NCI-H82 treated with DMSO at 0.1 percent for 48 hours (cell line): Measurements from ENCODE around the gene PROSER1.
"Not testable (repeated sequence)": the region's sequence is repeated elsewhere in the genome, so short reads cannot be mapped to it uniquely, and the experiment has no call there.

Experiments used
- DNase-seq: peaks from one replicate; lab custom pipeline; 2025; ENCODE audit not compliant: unreplicated experiment; lab: John Stamatoyannopoulos, UW

The PROSER1 gene

DNA sequence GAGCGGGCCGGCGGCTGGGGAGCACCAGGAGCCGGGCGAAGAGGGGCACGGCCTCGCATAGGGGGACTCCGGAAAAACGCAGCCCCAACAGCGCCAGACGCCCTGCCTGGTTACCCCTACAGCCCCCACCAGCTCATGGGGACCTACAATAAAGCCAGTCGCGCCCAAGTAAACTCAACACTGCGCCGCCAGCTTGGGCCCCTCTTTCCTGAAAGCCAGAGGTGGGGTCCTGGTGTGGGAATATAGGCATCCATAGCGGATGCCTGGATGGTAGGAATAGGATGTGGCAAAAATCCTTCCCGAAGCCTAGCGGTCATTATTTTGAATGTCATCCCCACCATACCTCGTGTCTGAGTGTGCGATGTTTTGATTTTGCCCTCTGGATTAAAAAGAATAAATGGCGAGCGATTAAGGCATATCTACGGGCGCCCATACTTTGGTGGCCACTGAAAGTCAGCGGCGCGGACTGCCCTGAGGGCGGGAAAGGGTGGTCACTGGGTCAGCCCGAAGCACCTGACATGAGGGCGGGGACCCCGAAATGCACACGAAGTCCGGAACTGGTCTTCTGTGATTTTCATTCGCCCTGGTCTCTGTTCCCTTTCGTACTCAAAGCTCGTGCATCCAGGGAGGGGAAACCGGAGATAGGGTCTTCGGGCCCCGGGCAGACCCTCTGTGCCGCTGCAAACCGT, at the start of gene PROSER1, which contains the start of gene NHLRC3:
PROSER1 (minus strand) TSS at position 210 of the 689 bp plus-strand sequence. CDS start 847 bp downstream, outside the sequence.
NHLRC3 (plus strand) TSS at position 577 of the 689 bp plus-strand sequence. CDS start 184 bp downstream, outside the sequence.
- DNase-seq: peak; percentile 93

DNA sequence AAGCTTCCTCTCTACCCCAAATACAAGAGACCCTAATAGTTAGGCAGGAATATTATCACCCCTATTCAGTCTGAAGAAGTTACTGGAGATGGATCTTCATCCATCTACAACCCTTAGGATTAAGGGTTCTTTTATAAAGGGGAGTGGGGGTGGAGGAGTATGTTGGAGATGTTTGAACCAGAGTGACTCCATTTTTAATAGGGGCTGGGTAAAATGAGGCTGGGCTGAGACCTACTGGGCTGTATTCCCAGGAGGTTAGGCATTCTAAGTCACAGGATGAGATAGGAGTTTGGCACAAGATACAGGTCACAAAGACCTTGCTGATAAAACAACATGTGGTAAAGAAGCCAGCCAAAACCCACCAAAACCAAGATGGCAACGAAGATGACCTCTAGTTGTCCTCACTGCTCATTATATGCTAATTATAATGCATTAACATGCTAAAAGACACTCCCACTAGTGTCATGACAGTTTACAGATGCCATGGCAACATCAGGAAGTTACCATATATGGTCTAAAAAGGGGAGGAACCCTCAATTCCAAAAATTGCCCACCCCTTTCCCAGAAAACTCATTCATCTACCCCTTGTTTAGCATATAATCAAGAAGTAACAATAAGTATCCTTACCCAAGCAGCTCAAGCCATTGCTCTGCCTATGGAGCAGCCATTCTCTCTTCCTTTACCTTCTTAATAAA, 48.5 kb upstream of the PROSER1 start:
- DNase-seq: not testable (repeated sequence)

DNA sequence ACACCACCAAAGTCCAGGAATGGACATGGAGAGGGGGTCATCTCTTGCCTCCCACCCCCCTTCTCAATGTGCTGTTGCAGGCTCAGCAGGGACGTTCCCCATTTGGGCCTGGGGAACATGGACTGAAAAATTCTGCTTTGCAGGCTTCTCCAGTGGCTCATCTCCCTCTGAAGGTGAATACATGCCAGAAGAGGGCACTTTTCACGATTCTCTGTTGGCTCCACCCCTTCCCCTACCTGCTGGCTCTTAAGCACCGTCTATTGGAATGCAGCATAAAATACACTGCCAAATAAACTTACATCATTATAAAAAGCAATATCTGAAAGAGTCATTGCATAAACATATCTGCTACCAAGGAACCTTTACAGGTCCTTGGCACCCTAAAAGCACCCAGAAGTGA, 36.1 kb upstream of the PROSER1 start:
- DNase-seq: no peak

DNA sequence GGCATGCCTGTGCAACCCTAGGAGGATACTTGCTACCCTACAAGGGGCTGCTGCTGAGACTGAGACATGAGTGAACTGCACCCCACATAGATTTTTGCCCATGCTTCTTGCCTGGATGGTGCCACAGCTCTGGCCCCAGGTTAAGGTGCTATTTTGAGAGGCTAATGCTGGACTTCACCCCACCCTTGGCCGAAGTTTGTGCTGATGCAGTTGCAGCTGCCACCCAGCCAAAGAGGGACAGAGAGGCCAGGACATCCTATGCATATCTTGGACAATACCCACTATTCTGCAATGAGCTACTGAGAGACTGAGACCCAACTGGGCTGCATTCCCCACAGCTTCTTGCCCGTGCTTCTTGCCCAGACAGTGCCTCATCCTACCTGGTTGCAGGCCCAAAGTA, 35.0 kb upstream of the PROSER1 start:
- DNase-seq: no peak

DNA sequence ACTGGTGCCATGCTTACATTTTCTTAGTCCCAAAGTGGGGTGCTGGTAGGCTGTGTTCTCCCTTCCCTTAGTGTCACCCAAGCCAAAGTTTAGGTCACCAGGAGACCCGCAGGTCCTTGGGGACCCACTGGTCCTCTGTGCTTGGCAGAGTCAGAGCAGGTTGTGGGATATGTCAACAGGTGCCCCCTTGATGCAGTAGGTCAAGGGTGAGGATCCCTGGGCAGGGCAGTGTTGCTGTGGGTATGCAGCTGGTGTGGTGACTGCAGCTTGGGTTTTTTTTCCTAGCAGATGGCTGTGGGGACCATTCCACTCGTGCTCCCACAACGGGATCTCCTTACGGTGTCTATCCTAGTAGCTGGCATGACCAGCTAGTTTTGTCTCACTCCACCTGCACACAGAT, 24.1 kb upstream of the PROSER1 start:
- DNase-seq: no peak

DNA sequence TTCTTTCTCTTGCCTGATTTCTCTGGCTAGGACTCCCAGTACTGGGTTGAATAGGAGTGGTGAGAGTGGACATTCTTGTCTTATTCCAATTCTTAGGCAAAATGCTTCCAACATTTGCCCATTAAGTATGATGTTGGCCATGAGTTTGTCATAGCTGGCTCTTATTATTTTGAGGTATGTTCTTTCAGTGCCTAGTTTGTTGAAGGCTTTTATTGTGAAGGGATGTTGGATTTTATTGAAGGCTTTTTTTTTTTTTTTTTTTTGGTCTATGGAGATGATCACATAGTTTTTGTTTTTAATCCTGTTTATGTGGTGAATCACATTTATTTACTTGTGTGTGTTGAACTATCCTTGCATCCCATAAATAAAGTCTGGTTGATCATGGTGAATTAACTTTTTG, 20.2 kb upstream of the PROSER1 start:
- no peak for DNase-seq

DNA sequence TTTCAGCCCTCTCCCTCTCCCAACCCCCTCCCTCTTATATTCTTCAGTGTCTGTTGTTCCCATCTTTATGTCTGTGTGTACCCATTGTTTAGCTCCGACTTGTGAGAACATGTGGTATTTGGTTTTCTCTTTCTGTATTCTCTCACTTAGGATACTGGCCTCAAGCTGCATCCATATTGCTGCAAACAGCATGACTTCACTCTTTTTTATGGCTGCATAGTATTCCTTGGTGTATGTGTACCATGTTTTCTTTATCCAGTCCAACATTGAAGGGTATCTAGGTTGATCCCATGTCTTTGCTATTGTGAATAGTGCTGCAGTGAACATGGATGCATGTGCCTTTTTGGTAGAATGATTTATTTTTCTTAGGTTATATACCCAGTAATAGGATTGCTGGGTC, 18.1 kb upstream of the PROSER1 start:
- DNase-seq: no peak

DNA sequence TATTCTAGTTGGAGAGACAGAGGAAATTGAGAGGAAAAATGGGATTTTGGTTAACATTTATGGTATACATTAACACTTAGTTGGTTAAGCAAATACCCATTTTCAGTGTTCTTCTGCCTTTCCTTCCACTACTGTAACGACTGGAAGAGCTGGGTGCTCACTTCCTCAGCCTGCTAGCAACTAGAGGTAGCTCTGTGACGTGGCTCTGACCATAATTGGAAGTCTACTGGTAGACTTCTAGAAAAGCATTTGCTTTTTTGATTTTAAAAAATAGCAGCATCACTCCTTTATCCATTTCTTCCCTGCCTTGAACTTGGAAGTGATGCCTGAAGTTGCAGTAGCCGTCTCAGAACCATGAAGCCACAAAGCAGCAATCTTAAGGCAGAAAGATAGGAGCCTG, 16.2 kb upstream of the PROSER1 start:
- DNase-seq: no peak

DNA sequence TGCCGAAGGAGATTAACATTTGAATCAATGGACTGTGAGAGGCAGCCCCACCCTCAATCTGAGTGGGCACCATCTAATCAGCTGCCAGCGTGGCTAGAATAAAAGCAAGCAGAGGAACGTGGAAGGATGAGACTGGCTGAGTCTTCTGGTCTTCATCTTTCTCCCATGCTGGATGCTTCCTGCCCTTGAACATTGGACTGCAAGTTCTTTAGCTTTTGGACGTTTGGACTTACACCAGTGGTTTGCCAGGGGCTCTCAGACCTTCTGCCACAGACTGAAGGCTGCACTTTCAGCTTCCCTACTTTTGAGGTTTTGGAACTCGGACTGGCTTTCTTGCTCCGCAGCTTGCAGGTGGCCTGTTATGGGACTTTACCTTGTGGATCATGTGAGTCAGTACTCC, 15.1 kb upstream of the PROSER1 start:
- no peak for DNase-seq

DNA sequence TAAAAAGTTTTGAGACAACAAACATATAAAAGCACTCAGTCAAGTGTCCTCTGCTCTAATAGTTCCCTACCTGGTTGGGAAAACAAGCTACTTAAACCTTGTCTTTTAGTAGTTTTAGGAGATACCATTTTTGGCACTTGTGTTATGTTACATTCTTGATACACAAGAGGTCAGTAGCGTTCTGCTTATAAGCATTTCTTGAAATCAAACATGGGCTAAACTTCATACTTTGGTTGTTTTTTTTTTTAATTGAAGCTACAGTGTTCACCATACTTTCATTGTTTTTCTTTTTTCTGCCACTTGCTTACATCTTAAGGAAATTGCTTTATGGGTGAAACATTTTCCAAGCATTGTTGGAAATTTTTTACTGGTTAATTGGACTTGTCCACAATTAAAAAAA, 13.3 kb upstream of the PROSER1 start:
- DNase-seq: peak; percentile 68

DNA sequence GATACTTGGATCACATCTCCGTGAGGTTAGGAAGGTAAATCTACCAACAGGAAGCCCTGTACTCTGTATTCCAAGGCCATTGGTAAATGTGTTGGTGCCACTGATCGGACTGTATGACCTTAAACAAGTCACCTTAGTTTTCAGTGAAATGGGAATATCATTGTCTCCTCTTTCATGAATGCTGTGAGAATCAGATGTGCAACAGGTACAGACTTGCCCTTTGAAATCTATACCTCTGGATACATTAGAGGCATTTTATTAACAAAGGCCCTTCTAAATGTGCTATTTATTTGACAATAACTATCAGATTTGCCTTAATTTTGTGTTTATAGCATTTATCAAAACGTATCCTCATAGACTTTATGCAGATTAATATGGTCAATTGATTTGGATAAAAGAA, 11.4 kb upstream of the PROSER1 start:
- no peak for DNase-seq

DNA sequence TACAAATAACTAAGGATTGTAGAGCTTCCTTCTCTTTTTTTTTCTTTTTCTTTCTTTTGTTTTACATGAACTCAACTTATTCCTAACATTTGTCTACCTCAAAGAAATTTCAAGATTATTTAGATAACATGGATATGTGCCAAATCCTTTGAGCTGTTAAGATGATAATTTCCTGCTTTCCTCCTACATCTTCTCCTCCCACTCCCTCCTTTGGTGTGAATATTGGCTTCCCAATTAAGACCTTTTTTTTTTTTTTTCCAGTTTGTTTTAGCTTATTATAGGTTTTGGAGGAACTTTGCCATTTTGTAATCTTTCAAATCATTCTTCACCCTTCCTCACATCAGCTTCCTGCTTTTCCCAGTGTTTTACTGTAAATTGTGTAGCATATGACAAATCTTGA, 10.9 kb upstream of the PROSER1 start:
- no peak for DNase-seq

DNA sequence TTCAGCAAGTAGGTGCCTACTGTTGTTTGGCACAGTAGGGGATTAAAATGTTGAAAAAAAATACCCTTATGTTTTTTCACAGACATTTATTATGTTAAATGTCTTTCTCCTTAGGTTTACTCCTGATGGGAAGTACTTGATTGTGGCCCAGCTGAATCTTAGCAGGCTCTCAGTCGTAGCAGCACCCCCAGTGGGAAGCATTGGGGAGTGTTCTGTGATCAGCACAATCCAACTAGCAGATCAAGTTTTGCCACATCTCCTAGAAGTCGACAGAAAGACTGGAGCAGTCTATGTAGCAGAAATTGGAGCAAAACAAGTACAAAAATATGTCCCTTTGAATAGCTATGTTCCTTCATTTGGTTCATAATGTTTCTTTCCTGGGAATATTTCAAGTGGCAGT, 9.7 kb upstream of the PROSER1 start:
- no peak for DNase-seq

DNA sequence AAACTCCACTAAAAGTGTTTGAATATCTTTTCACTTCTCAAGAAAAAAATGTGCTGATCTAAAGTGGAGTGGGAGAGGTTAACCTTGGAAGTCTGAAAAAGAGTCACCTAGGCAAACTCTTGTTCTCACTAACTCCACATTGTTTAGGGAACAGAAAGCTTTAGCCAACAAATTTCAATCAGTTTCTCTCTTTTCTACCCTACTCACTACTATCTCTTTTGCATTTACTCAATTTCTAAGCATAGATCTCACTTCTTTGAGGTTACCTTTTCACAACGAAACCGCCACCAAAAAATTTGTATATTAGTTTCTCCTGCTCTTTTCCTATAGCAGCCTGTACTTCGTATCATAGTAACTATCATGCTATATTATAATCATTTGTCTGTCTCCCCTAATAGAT, 6.6 kb upstream of the PROSER1 start:
- DNase-seq: no peak

DNA sequence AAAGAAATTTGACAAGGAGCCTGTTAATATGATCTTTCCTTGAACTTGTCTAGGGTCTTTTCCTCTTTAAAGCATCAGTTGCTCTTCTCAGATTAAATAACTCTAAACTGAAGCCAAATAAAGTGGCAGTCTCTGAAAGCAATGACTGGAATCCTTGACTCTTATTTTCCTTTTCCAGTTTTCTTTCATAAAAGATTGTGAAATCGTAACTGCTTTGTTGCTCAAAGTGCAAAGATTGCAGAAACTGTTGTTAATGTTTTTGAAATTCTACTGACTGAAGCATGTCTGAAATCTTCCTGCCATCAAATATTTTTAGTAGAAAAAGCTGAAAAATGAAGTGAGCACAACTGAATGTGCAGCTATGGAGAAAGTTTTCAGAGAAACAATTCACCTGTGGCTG, 2.3 kb upstream of the PROSER1 start:
- DNase-seq: no peak

DNA sequence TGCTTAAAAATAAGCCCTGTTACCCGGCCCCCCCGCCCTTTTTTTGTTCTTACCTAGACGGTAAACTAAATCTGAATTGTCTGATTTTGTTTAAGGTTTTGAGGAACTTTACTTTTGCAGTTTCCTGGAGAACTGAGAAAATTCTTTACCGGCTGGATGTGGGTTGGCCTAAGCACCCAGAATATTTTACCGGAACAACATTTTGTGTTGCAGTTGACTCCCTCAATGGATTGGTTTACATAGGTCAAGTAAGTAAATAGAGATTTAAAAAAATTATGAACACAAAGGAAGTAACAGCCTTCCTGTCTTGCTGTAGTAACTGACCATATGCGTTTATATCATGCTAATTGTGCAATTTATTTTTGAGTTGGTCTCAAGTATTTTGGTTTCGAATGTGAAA, 1.2 kb upstream of the PROSER1 start:
- DNase-seq: no peak

DNA sequence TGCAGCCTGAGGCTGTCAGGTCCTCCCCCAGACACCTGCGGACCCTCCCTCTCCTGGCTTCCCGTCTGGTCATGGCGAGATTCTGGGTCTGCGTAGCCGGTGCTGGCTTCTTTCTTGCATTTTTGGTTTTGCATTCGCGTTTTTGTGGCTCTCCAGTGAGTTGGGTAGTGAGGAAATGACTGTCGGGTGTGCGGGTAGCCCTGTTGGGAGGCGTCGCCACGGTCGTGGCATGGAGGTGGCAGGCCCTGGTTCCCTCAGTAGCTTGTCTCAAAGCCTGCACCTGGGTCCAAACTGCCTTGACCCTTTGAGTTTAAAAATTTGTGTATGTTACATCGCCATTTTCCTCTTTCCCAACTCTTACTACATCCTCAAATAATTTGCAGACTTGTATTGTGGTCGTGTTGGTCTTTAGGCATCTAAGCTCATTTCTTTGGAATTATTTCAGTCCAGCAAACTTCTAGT, 711 bp upstream of the PROSER1 start:
- peak; percentile 60 for DNase-seq

DNA sequence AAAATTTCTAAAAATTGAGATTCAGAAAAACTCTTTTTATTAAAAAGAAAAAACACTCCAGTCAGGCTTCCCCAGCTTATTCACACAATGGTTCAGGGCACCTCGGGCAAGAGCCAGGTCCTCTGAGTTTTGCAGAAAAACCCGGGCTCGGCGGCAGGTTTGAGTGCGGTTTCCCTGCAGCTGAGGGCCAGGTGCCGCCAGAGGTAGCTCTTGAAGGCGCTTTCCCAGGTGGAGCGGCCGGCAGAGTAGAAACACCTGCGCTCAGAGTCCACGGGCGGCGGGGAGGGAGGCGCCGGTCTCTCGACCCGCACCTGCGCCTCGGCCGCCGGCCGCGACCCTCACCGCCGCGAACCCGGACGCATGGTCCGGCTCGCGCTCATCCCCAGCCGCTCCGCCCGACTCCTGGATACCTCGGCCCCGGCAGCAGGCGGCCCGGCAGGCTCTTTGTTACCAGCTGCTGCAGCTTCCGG, 444 bp downstream of the PROSER1 start:
- DNase-seq: no peak

DNA sequence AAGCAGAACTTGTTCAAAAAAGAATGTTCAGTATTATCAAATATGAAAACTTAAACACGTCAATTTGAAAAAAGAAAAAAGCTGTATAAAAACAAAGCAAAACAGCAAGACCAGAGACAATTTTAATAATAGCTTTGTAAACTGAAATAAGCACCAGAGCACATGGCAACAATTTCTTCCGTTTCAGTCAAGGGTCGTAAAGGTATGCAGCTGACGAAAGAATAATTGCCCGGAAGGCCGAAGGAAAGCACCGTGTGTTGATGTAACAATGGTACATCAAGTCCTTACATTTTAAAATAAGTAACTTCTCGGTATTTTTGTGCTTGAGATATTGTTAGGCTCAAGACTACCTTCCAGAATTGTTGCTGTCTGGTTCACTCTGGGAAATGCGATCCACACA, 1.7 kb downstream of the PROSER1 start:
- DNase-seq: peak; percentile 39

DNA sequence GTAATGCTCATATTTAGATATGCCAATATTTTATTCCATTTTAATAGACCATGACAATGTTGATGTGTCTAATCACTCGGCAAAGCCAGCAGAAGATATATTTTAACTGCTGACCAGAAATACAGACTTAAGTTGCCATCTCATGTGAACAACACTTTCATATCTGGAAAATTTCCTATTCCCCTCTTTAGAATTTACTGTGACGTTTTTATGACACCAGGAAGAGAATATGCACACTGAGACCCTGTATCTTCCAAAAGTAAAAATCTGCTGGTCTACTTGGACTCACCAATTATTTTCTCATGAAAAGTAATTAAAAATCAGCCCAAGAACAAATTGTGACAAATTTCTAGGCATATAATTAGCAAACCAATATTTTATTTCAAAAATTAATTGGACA, 2.1 kb downstream of the PROSER1 start:
- DNase-seq: no peak

DNA sequence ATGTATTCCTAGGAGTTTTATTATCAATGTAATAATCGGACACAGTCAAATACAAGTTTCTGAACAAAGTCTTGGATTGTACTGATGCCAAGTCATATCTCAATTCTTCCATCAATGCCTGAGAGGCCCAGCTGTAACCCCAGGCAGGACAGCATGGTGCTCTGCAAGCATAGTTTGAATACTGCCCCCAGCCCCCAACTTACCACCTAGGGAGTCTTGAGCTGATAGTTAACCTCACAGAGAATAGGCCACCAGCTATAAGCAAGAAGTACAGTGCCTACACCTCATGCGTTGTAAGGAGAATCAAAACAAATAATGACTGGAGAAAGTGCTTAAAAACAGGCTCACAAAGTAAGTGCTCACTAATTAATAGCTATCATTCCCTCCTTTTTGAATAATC, 2.7 kb downstream of the PROSER1 start:
- peak; percentile 20 for DNase-seq

DNA sequence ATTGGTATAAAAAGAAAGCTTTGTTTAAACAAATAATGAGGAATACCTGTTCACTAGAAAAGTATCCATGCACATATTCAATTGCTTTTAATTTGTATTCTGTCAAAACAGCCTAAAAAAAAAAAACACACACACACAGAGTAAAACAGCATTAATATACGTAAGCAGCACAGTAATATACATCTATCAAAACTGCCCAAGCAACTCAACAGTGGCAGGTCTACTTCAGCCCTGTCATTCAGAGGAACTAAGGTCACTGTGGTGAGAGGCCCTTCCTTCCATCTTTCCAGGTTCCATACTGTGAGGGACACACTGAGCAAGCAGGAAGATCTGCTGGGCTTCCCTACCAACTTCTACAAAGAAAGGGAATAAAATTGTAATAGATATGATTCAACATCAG, 3.8 kb downstream of the PROSER1 start:
- DNase-seq: no peak
